Peyer's patch (tissue), 4 donors: ENCODE measurements around the gene TASOR2.

Experiments
- POLR2A ChIP-seq, 2 donors: fragments of 450-650 bp; IDR thresholded peaks; one replicate each; pipeline ENCODE4 v1.5.1; 2017; ENCODE audit warnings: antibody characterized with exemption in 2 of 2, mild to moderate bottlenecking in 2 of 2, moderate library complexity in 2 of 2
- TF ChIP-seq, protein P1 (sequence below), 6 experiments: fragments of 450-650 bp in 4 of 6; fragments of 200-600 bp in 2 of 6; sonication (generic) in 1 of 6; IDR thresholded peaks; one replicate each; pipeline ENCODE4 v1.5.1; 2017 to 2019; ENCODE audit warnings: antibody characterized with exemption in 6 of 6, mild to moderate bottlenecking in 3 of 6, moderate library complexity in 1 of 6

GRCh38 chr10:5678397-5679036, 6.1 kb upstream of the TASOR2 start:
- no peak for TF ChIP-seq POLR2A (IDR thresholded peaks at IDR 0.05)
- TF ChIP-seq, protein P1, sequence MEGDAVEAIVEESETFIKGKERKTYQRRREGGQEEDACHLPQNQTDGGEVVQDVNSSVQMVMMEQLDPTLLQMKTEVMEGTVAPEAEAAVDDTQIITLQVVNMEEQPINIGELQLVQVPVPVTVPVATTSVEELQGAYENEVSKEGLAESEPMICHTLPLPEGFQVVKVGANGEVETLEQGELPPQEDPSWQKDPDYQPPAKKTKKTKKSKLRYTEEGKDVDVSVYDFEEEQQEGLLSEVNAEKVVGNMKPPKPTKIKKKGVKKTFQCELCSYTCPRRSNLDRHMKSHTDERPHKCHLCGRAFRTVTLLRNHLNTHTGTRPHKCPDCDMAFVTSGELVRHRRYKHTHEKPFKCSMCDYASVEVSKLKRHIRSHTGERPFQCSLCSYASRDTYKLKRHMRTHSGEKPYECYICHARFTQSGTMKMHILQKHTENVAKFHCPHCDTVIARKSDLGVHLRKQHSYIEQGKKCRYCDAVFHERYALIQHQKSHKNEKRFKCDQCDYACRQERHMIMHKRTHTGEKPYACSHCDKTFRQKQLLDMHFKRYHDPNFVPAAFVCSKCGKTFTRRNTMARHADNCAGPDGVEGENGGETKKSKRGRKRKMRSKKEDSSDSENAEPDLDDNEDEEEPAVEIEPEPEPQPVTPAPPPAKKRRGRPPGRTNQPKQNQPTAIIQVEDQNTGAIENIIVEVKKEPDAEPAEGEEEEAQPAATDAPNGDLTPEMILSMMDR (IDR thresholded peaks at IDR 0.05): no peak
